ENCODE measurements around the gene DDX39A. TPM values are rescaled to one million over a fixed set of nuclear protein-coding genes. Genes with fewer than 3 reads are reported as not detected.
"Not testable (repeated sequence)": the region's sequence is repeated elsewhere in the genome, so short reads cannot be mapped to it uniquely, and the experiment has no call there.

Gene DDX39A
- total RNA-seq, 1 donor from 2014 or later: 280 TPM

DNA sequence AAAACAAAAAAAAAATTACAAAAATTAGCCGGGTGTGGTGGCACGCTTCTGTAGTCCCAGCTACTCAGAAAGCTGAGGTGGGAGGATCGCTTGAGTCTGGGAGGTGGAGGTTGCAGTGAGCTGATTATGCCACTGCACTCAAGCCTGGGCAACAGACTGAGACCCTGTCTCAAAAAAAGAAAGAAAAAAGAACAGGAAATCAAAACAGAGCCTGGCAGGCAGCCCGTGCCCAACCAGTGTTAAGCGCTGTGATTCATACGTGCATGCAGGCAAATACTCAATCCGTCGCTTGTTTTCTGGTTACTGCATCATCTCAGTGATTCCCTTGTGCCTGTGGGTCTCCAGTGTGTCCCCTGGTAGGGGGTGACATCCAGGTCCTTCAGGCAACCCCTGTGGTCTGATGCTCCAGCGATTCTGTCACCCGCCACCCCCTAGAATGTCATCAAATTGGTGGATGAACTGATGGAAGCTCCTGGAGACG is 18.1 kb downstream of the DDX39A start:
- peaks cover 6% of the 10 kb centered on the region for H3K4me1 Mint-ChIP-seq
- H3K27ac Mint-ChIP-seq: peak overlapping the region; percentile 70
- no peaks in the 10 kb centered on the region for H3K27me3 Mint-ChIP-seq
- H3K36me3 Mint-ChIP-seq (ENCODE audit: low read depth): peaks cover 62% of the 10 kb centered on the region
- no peak for DNase-seq
- no peak overlapping the region for H3K4me3 Mint-ChIP-seq
- intact Hi-C loops (cut with micrococcal nuclease): no loop called here
- H3K9me3 Mint-ChIP-seq: no peaks in the 10 kb centered on the region

DNA sequence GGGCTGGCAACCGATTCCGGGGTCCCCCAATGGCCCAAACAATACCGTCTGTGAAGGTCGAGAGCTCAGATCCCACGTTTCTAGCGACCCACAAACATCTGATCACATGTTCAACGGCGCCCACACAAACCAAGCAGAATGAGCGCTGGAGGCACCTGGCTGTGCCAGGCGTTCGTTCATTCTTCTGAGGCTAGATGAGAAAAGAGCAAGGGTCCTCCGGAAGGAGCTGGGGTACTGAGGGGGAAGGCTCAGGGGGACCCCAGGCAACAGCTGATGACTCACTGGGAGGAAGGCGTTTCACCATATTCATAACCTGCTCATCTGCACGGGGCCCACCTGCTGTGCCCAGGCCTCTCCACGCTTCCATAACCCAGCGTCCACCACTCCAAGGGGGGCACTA is 22.0 kb downstream of the DDX39A start:
- H3K9me3 Mint-ChIP-seq; DNase-seq; H3K4me3 Mint-ChIP-seq; H3K27me3 Mint-ChIP-seq; intact Hi-C loops (cut with micrococcal nuclease): not testable (repeated sequence)
- Mint-ChIP-seq H3K36me3 (ENCODE audit: low read depth) (peaks cover 57% of the 10 kb centered on the region), H3K4me1 (peaks cover 12% of the 10 kb centered on the region), H3K27ac (peak overlapping the region; percentile 56)

DNA sequence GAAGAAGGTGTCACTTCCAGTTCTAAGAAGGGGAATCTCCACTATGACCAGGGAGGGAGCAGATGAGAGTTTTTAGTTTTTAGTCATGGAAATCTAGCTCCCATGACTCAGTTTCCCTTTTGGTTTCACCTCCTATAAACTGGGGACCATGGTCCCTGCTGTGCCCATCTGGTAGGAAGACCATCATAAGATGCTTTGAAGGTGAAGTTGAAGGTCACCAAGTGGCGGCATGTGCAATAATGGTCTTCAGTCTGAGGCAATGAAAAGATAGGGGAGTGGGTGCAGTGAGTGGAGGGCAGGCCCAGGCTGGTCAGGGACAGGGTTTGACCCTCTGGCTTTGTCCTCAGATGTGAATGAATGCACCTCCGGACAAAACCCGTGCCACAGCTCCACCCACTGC is 22.4 kb downstream of the DDX39A start:
- H3K27me3 Mint-ChIP-seq; intact Hi-C loops (cut with micrococcal nuclease); H3K4me3 Mint-ChIP-seq; H3K9me3 Mint-ChIP-seq; DNase-seq: not testable (repeated sequence)
- peaks cover 12% of the 10 kb centered on the region for H3K4me1 Mint-ChIP-seq
- peaks cover 58% of the 10 kb centered on the region for H3K36me3 Mint-ChIP-seq (ENCODE audit: low read depth)
- peak overlapping the region; percentile 59 for H3K27ac Mint-ChIP-seq

DNA sequence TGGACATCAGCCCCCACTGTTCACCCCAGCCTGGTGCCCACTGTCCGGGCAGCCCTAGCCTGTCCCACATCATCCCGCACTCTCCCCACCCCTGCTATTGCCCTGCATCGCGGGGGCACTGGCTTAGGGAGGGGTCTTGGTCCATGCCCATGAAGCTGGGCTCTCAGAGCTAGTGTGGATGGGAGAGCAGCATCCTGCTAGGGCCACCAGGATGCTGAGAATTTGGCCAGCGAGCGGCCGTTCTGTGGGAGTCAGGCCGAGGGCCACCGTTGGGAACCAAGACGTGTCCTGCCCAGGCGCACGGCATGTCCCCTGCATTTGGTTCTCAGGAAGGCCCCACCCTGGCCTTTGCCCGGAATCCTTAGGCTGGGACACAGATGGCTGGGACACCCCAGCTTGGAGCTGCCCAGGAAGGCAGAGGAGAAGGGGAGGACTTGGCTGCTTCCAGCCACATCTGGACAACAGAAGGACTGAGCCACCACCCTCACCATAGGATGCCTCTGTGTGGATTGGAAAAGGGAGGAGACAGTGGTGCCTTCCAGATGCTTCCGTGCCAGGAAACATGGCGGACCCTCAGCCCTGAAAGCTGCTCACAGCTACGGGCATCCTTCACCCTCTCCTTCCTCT is 23.3 kb downstream of the DDX39A start:
- peaks cover 59% of the 10 kb centered on the region for H3K36me3 Mint-ChIP-seq (ENCODE audit: low read depth)
- intact Hi-C loops (cut with micrococcal nuclease): no loop called here
- H3K4me3 Mint-ChIP-seq: no peak overlapping the region
- no peaks in the 10 kb centered on the region for H3K9me3 Mint-ChIP-seq
- no peaks in the 10 kb centered on the region for H3K27me3 Mint-ChIP-seq
- peak overlapping the region; percentile 59 for H3K27ac Mint-ChIP-seq
- peaks cover 13% of the 10 kb centered on the region for H3K4me1 Mint-ChIP-seq
- no peak for DNase-seq

DNA sequence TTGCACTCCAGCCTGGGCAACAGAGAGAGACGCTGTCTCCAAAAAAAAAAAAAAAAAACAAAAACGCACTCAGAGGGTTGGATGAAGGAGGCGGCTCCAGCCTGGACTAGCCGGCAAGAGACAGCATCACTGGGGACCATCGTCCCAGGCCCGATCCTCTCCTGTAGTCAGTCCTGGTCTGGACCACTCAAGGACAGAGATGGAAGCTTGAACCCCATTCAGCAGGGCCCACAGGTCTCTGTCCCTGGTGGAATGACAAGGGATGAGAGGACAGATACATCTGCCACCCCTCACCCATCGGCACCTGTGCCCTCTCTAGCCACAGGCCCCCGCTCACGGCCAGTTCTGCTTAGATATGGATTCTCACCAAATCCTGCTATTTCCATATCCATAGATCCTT is 23.9 kb downstream of the DDX39A start:
- intact Hi-C loops (cut with micrococcal nuclease): no loop called here
- Mint-ChIP-seq H3K27ac (no peak overlapping the region), H3K27me3 (no peaks in the 10 kb centered on the region), H3K9me3 (no peaks in the 10 kb centered on the region), H3K36me3 (ENCODE audit: low read depth) (peaks cover 63% of the 10 kb centered on the region), H3K4me1 (peaks cover 13% of the 10 kb centered on the region), H3K4me3 (no peak overlapping the region)
- DNase-seq: no peak

DNA sequence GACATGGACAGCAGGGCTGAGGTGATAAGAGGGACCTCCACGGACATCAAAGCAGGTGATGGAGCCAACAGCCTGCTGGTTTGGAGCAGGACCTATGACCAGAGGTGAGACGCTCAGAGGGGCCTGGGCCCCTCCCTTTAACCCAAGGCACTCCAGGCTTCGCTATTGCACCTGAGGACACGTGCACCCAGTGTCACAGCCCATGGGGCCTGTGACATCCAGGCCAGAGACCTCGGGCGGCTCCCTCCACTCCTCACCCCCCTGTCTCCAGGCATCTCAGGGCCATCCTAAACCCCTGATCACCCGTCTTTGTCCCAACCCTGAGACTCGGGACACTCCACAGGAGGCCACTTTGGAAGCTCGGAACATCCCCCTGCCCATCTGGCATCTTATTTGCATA is 25.0 kb downstream of the DDX39A start:
- peaks cover 13% of the 10 kb centered on the region for H3K4me1 Mint-ChIP-seq
- no peaks in the 10 kb centered on the region for H3K27me3 Mint-ChIP-seq
- H3K4me3 Mint-ChIP-seq: no peak overlapping the region
- no peak overlapping the region for H3K27ac Mint-ChIP-seq
- intact Hi-C loops (cut with micrococcal nuclease): no loop called here
- peaks cover 66% of the 10 kb centered on the region for H3K36me3 Mint-ChIP-seq (ENCODE audit: low read depth)
- DNase-seq: no peak
- H3K9me3 Mint-ChIP-seq: no peaks in the 10 kb centered on the region

DNA sequence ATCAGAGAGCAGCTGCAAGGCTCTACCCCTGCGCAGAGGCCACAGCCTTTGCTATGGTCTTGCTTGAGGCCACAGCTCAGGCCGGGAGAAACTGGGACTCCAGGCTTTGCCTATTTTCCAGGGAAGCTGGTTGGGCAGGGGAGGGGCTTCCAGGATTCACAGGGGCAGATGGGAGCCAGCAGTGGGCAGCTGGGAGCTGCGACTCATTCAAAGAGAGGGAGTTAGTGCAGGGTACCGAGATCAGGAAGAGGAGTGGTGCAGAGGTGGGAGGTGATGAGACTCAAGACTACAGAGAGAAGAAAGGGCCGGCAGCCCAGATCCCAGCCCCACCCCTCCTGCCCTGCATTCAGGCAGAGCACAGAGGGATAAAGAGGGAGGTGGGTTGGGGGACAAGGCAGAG is 25.8 kb downstream of the DDX39A start:
- no peak overlapping the region for H3K27ac Mint-ChIP-seq
- peaks cover 66% of the 10 kb centered on the region for H3K36me3 Mint-ChIP-seq (ENCODE audit: low read depth)
- no peaks in the 10 kb centered on the region for H3K27me3 Mint-ChIP-seq

DNA sequence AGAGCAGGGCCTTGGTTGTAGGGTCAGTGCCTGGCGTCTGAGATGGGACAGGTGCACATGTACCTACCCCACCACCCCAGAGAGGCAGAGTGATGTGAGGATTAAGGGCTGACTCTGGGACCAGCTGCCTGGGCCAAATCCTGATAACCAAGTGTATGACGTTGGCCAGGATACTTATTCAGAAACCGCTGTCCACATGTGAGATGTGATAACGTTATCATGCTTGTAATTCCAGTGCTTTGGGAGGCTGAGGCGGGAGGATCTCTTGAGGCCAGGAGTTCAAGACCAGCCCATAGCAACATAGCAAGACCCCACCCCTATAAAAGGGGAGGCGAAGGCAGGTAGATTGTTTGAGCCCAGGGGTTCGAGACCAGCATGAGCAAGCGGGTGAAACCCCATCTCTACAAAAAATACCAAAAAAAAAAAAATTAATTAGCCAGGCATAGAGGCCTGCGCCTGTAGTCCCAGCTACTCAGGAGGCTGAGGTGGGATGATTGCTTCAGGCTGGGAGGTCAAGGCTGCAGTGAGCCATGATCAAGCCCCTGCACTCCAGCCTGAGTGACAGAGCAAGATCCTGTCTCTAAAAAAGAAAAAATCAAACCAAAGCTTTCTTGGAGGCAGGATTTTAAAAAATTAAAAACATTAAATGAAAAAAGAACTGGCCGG is 27.9 kb downstream of the DDX39A start:
- no peaks in the 10 kb centered on the region for H3K9me3 Mint-ChIP-seq
- H3K4me3 Mint-ChIP-seq: no peak overlapping the region
- H3K27me3 Mint-ChIP-seq: no peaks in the 10 kb centered on the region
- intact Hi-C loops (cut with micrococcal nuclease): no loop called here
- DNase-seq: no peak
- peaks cover 56% of the 10 kb centered on the region for H3K36me3 Mint-ChIP-seq (ENCODE audit: low read depth)
- H3K27ac Mint-ChIP-seq: peak overlapping the region; percentile 63
- peaks cover 12% of the 10 kb centered on the region for H3K4me1 Mint-ChIP-seq

More for the DNA sequence above, 25.8 kb downstream of the DDX39A start:
- Mint-ChIP-seq H3K9me3 (no peaks in the 10 kb centered on the region), H3K4me1 (peaks cover 18% of the 10 kb centered on the region), H3K4me3 (no peak overlapping the region)
- no peak for DNase-seq
- intact Hi-C loops (cut with micrococcal nuclease): no loop called here

DNA sequence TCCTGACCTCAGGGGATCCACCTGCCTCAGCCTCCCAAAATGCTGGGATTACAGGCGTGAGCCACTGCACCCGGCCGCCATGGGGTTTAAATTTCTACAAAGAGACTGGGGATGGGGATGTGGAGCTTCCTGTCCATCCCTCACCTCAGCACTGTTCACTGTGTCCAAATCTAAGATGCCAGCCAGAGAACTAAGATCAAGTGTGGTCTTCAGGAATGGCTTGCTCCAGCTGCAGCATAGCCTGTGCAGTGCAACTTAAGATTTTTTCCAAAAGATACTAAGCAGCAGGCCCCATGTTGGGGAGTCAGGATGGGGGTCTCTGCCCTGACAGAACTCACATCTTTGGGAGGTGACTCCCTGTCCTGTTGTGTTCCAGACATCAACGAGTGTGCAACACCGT is 28.6 kb downstream of the DDX39A start:
- peaks cover 12% of the 10 kb centered on the region for H3K4me1 Mint-ChIP-seq
- H3K4me3 Mint-ChIP-seq: no peak overlapping the region
- no peak for DNase-seq
- H3K27ac Mint-ChIP-seq: no peak overlapping the region
- peaks cover 51% of the 10 kb centered on the region for H3K36me3 Mint-ChIP-seq (ENCODE audit: low read depth)
- intact Hi-C loops (cut with micrococcal nuclease): no loop called here
- no peaks in the 10 kb centered on the region for H3K9me3 Mint-ChIP-seq
- no peaks in the 10 kb centered on the region for H3K27me3 Mint-ChIP-seq

DNA sequence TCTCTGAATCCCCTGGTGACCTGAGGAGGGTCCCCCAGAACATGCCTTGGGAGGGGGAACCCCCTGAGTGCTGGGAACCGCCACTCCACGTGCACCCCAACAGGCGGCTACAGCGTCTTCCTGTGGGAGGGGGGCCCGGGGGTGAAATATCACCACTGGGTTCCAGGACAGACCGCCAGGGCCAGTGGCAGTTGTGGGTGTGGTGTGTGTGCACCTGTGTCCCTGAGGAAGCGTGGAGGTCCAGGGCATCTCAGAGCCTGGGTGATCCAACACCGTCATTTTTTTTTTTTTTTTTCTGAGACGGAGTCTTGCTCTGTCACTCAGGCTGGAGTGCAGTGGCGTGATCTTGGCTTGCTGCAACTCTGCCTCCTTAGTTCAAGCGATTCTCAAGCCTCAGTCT is 33.6 kb downstream of the DDX39A start:
- Mint-ChIP-seq H3K4me3 (peak overlapping the region; percentile 92), H3K27me3 (no peaks in the 10 kb centered on the region), H3K9me3 (no peaks in the 10 kb centered on the region), H3K4me1 (peaks cover 24% of the 10 kb centered on the region), H3K36me3 (ENCODE audit: low read depth) (peaks cover 42% of the 10 kb centered on the region), H3K27ac (peak overlapping the region; percentile 98)
- intact Hi-C loops (cut with micrococcal nuclease): loop anchor here (1.0 to 2.0 kb wide), 2 partner anchors 21 to 24 kb away; no protein-coding TSS in a partner anchor
- DNase-seq: peak; percentile 81

DNA sequence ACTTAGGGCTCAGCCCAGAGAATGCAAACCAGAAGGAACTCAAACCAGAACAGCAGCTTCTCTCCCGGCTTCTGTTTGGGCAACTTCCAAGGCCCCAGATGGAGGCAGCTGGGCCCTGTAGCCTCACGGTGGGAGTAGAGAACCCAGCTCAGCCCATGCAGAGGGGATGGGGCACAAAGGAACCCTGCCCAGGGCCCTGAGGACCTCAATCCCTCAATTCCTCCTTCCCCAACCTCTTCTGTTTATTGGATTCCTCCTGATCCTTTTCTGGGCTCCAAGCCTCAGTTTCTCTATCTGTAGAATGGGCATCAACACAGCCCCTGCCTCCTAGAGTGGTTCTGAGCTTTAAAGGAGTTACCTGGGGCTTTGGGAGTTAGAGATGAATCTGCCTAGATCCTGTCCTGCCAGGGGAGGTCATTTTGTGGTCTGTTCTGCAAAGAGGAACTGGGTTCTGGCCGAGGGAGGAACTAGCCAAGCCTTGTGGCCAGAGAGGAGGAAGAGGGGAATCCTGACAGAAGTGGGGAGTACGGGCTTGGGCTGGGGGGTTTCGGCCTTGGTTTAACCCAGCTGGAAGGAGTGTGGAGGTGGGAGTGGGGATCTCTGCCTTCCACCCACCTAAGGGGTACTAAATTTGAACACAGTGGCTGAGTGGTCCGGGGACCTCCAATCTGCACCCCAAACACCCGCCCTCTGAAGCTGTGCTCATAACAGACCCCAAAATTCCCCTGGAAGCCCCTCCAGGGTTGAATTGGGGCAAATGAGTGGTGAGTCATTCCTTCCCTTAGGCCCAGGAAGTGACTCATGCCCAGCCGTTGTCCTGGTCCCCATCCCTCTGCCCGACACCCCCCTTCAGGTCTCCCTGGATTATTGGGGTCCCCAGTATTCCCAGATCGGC is 35.2 kb downstream of the DDX39A start:
- no peaks in the 10 kb centered on the region for H3K9me3 Mint-ChIP-seq
- no peaks in the 10 kb centered on the region for H3K27me3 Mint-ChIP-seq
- H3K4me1 Mint-ChIP-seq: peaks cover 34% of the 10 kb centered on the region
- DNase-seq: peak; percentile 89
- H3K4me3 Mint-ChIP-seq: peak overlapping the region; percentile 92
- peaks cover 35% of the 10 kb centered on the region for H3K36me3 Mint-ChIP-seq (ENCODE audit: low read depth)
- peak overlapping the region; percentile 98 for H3K27ac Mint-ChIP-seq
- intact Hi-C loops (cut with micrococcal nuclease): loop anchor here (1.0 to 2.0 kb wide), 4 partner anchors 16 to 35 kb away; partner anchors contain the start of gene DDX39A

DNA sequence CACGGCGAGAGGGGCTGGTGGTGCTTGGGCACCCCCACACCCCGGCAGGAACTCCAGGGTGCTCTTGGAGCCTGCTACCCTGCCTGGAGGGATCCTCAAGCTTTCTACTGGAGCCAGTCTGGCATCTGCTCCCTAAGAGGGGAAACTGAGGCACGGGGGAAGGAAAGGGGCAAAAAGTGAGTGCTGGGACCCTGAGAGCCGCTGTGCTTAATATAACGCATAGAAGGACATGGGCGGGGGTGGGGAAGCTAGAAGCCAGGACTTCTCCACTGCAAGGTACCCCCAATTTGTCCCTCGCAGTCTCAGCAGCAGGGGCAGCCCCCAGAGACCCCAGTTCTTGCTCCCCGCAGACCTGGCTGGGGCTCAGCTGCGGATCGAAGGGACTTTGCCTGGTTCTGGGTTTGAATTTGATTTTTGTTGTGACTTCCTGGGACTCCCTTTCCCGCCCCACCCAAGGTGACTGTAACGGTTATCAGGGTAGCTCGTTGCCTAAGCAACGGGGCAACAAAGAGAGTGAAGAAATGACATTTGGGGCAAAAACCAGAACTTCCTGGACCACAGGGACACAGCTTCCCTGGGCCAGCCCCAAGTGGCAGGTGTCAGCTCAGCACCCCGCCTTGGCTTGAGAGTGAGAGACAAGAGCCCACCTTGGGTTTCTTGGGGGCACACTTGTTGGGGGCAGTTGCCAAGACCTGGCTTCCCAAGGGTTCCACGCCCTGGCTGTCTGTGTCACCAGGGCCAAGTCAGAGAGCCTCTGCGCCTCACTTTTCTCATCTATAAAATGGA is 37.3 kb downstream of the DDX39A start:
- Mint-ChIP-seq H3K36me3 (ENCODE audit: low read depth) (peaks cover 26% of the 10 kb centered on the region), H3K4me3 (peak overlapping the region; percentile 92), H3K27me3 (no peaks in the 10 kb centered on the region), H3K27ac (peak overlapping the region; percentile 97), H3K4me1 (peaks cover 35% of the 10 kb centered on the region), H3K9me3 (no peaks in the 10 kb centered on the region)
- DNase-seq: peak; percentile 96
- intact Hi-C loops (cut with micrococcal nuclease): no loop called here

DNA sequence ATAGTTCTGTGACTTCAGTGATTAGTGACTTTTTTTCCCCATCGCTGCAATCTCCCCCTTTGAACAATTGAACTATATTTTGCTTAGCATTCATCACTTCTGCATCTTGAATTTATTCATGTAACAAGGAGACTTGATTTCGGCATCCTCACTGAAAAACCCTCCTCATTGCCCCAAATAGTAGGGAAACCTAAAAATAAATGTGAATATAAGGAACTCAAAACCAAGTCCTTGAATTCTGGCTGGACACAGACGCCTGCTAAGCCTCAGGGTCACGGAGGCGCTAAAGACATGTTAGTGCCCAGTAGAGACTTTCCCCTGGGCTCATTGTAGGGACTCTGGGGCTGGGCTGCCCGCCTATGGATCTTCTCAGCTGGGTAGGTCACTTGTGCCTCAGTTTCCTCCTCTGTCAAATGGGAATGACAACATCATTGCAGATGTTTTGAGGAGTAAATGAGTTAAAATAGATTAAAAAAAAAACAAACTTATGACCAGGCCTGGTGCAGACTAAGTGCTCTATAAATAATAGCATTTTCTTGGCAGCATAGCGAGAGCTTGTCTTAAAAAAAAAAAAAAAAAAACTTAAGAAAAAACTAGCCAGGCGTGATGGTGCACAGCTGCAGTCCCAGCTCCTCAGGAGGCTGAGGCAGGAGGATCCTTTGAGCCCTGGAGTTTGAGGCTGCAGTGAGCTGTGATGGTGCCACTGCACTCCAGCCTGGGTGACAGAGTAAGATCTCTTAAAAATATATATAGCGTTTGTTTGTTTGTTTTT is 39.7 kb downstream of the DDX39A start:
- Mint-ChIP-seq H3K27me3 (no peaks in the 10 kb centered on the region), H3K4me1 (peaks cover 35% of the 10 kb centered on the region), H3K4me3 (peak overlapping the region; percentile 19), H3K9me3 (no peaks in the 10 kb centered on the region), H3K27ac (peak overlapping the region; percentile 37), H3K36me3 (ENCODE audit: low read depth) (peaks cover 18% of the 10 kb centered on the region)
- no peak for DNase-seq
- intact Hi-C loops (cut with micrococcal nuclease): no loop called here

Measured in activated CD4-positive, alpha-beta T cell treated with anti-CD3 and anti-CD28 coated beads, Interleukin-2, amount 10 ng/mL, durations not matched to agents 24 days and 14 days (primary cell).